GM18870 (cell line): Measurements from ENCODE around the gene SSBP3.

ENCODE experiments used
- ATAC-seq: cut with Tn5 transposase; IDR thresholded peaks from one replicate; pipeline ENCODE4 v1.9.1; 2021; ENCODE audit warnings: moderate library complexity; ENCODE audit not compliant: unreplicated experiment

Gene SSBP3

GRCh38 chr1:54410359-54410758 lies 4.2 kb upstream of the SSBP3 start:
- no peak for ATAC-seq

GRCh38 chr1:54409156-54410142 lies 3.3 kb upstream of the SSBP3 start:
- ATAC-seq: peak; percentile 55

- no peak for ATAC-seq
Observed at GRCh38 chr1:54408147-54409066, 2.2 kb upstream of the SSBP3 start.

GRCh38 chr1:54407404-54408146 lies 1.4 kb upstream of the SSBP3 start:
- ATAC-seq: no peak

- ATAC-seq: no peak
Observed at GRCh38 chr1:54407154-54407403, 885 bp upstream of the SSBP3 start.

- no peak for ATAC-seq
Observed at GRCh38 chr1:54405898-54406293, 298 bp downstream of the SSBP3 start.

GRCh38 chr1:54404939-54405897 lies 976 bp downstream of the SSBP3 start:
- ATAC-seq: no peak

GRCh38 chr1:54404263-54404662 lies 1.9 kb downstream of the SSBP3 start:
- ATAC-seq: no peak

- no peak for ATAC-seq
Observed at GRCh38 chr1:54403808-54404261, 2.4 kb downstream of the SSBP3 start.

GRCh38 chr1:54403405-54403804 lies 2.8 kb downstream of the SSBP3 start:
- ATAC-seq: no peak

GRCh38 chr1:54402896-54403295 lies 3.3 kb downstream of the SSBP3 start:
- ATAC-seq: no peak

GRCh38 chr1:54401799-54402198 lies 4.4 kb downstream of the SSBP3 start:
- no peak for ATAC-seq

GRCh38 chr1:54400329-54400728 lies 5.9 kb downstream of the SSBP3 start:
- no peak for ATAC-seq

GRCh38 chr1:54399765-54400164 lies 6.4 kb downstream of the SSBP3 start:
- no peak for ATAC-seq

- ATAC-seq: no peak
Observed at GRCh38 chr1:54398963-54399528, 7.1 kb downstream of the SSBP3 start.

GRCh38 chr1:54397980-54398379 lies 8.2 kb downstream of the SSBP3 start:
- ATAC-seq: no peak

- ATAC-seq: no peak
Observed at GRCh38 chr1:54397090-54397591, 9.1 kb downstream of the SSBP3 start.

- no peak for ATAC-seq
Observed at GRCh38 chr1:54396261-54396933, 9.8 kb downstream of the SSBP3 start.
